PC-3 (cell line): ENCODE data around the gene DHRS7.

Experiments
- CTCF ChIP-seq: fragments of 300-600 bp; sonication (generic); conservative IDR thresholded peaks from 2 replicates; pipeline ENCODE4 v1.5.1; 2017; ENCODE audit warnings: antibody characterized with exemption, low read depth, mild to moderate bottlenecking, low read length
- EZH2 ChIP-seq: fragments of 300-600 bp; sonication (generic); IDR thresholded peaks from one replicate; pipeline ENCODE4 v1.6.1; 2017; ENCODE audit warnings: antibody characterized with exemption, mild to moderate bottlenecking, low read length; ENCODE audit not compliant: unreplicated experiment
- EZH2phosphoT487 ChIP-seq: fragments of 300-600 bp; sonication (generic); IDR thresholded peaks from 2 replicates; pipeline ENCODE4 v1.6.1; 2018; ENCODE audit warnings: mild to moderate bottlenecking, antibody characterized with exemption, low read length, borderline replicate concordance

GRCh38 chr14:60210703-60211102 lies 45.5 kb upstream of the DHRS7 start:
- TF ChIP-seq EZH2, result no peak
- TF ChIP-seq CTCF, result no peak
- no peak for TF ChIP-seq EZH2phosphoT487
